ENCODE measurements around the gene TBCE. TPM values are rescaled to one million over a fixed set of nuclear protein-coding genes. Genes with fewer than 3 reads are reported as not detected.
"Not testable (repeated sequence)": the region's sequence is repeated elsewhere in the genome, so short reads cannot be mapped to it uniquely, and the experiment has no call there.

Gene TBCE
- total and polyA plus RNA-seq, 4 donors: 16.7 to 48.6 (median 22.7) TPM

DNA sequence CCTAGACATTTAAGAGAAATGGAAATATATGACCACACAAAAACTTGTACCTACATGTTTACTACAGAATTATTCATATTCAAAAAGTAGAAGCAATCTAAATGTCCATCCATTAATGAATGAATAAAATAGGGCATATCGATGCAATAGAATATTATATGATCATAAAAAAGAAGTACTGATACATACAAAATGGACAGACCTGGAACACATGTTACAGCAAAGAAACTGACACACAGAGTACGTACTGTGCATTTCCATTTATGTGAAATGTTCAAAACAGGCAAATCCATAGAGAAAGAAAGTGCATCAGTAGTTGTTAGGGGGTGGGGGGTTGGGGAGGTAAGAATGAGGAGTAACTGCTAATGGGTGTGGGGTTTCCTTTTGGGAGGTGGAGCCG lies 97.8 kb downstream of the TBCE start:
- 99% methylated on average over 3 of the region's 3 CpGs for WGBS, 2 donors
- peaks cover under 1 to 4% of the 10 kb centered on the region in 2 donors for H3K36me3 ChIP-seq (ENCODE audit: control insufficient read depth in 1 of 2, insufficient read depth in 2 of 2, low read length in 1 of 2)
- DNase-seq (no peak), ATAC-seq (ENCODE audit: low FRiP score) (no peak)
- no peaks in the 10 kb centered on the region for H3K4me1 ChIP-seq (ENCODE audit: control insufficient read depth in 1 of 2, insufficient read depth in 2 of 2, low read length in 2 of 2)
- H3K9me3 ChIP-seq (ENCODE audit: control insufficient read depth, low read length): no peaks in the 10 kb centered on the region
- H3K27ac ChIP-seq (ENCODE audit: low read depth in 1 of 2, low read length in 2 of 2): no peak overlapping the region
- no peak overlapping the region for H3K4me3 ChIP-seq (ENCODE audit: low read length in 2 of 2)
- intact Hi-C loops (cut with DNase I): no loop called here
- H3K27me3 ChIP-seq (ENCODE audit: control insufficient read depth in 1 of 2, insufficient read depth in 2 of 2, low read length in 1 of 2): no peaks in the 10 kb centered on the region

GRCh38 chr1:235468004-235468403 lies 100.8 kb downstream of the TBCE start:
- 32 to 42% methylated on average over 3 of the region's 3 CpGs for WGBS, 2 donors
- DNase-seq: no peak
- ATAC-seq (ENCODE audit: low FRiP score): no peak
- Histone ChIP-seq H3K27ac (ENCODE audit: low read depth in 1 of 2, low read length in 2 of 2) (no peak overlapping the region), H3K9me3 (ENCODE audit: control insufficient read depth, low read length) (no peaks in the 10 kb centered on the region), H3K4me1 (ENCODE audit: control insufficient read depth in 1 of 2, insufficient read depth in 2 of 2, low read length in 2 of 2) (no peaks in the 10 kb centered on the region), H3K36me3 (ENCODE audit: control insufficient read depth in 1 of 2, insufficient read depth in 2 of 2, low read length in 1 of 2) (peaks cover 0 to 3% of the 10 kb centered on the region in 2 donors), H3K27me3 (ENCODE audit: control insufficient read depth in 1 of 2, insufficient read depth in 2 of 2, low read length in 1 of 2) (no peaks in the 10 kb centered on the region), H3K4me3 (ENCODE audit: low read length in 2 of 2) (no peak overlapping the region)
- intact Hi-C loops (cut with DNase I): no loop called here

DNA sequence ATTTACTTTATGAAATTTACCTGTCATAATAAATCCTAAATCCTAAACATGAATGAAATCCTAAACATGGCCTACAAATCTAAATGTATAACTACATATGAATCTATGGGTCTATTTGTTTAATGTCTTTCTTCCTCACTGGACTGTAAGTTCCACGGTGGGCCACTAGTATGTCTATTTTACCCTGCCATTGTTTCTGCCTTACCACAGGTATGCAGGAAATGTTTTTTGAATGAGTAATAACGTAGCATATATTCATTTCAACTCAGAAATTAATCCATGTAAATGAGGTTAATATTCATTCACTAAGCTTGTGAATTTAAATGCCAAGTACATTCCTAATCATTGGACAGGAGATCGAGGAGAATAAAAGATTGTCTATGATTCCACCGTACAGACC lies 101.7 kb downstream of the TBCE start:
- ATAC-seq (ENCODE audit: low FRiP score): no peak
- Histone ChIP-seq H3K36me3 (ENCODE audit: control insufficient read depth in 1 of 2, insufficient read depth in 2 of 2, low read length in 1 of 2) (peaks cover 0 to 3% of the 10 kb centered on the region in 2 donors), H3K4me1 (ENCODE audit: control insufficient read depth in 1 of 2, insufficient read depth in 2 of 2, low read length in 2 of 2) (no peaks in the 10 kb centered on the region), H3K27me3 (ENCODE audit: control insufficient read depth in 1 of 2, insufficient read depth in 2 of 2, low read length in 1 of 2) (no peaks in the 10 kb centered on the region), H3K9me3 (ENCODE audit: control insufficient read depth, low read length) (no peaks in the 10 kb centered on the region), H3K4me3 (ENCODE audit: low read length in 2 of 2) (no peak overlapping the region), H3K27ac (ENCODE audit: low read depth in 1 of 2, low read length in 2 of 2) (no peak overlapping the region)
- no peak for DNase-seq
- intact Hi-C loops (cut with DNase I): no loop called here
- 86 to 90% methylated on average over 4 of the region's 4 CpGs for WGBS, 2 donors

- DNase-seq; H3K4me1 ChIP-seq (ENCODE audit: control insufficient read depth in 1 of 2, insufficient read depth in 2 of 2, low read length in 2 of 2); ATAC-seq (ENCODE audit: low FRiP score); H3K27me3 ChIP-seq (ENCODE audit: control insufficient read depth in 1 of 2, insufficient read depth in 2 of 2, low read length in 1 of 2); H3K27ac ChIP-seq (ENCODE audit: low read depth in 1 of 2, low read length in 2 of 2); H3K36me3 ChIP-seq (ENCODE audit: control insufficient read depth in 1 of 2, insufficient read depth in 2 of 2, low read length in 1 of 2); H3K9me3 ChIP-seq (ENCODE audit: control insufficient read depth, low read length); intact Hi-C loops (cut with DNase I); H3K4me3 ChIP-seq (ENCODE audit: low read length in 2 of 2): not testable (repeated sequence)
- 95 to 96% methylated on average over 2 of the region's 2 CpGs for WGBS, 2 donors
Observed at GRCh38 chr1:235469897-235470296, 102.7 kb downstream of the TBCE start.

DNA sequence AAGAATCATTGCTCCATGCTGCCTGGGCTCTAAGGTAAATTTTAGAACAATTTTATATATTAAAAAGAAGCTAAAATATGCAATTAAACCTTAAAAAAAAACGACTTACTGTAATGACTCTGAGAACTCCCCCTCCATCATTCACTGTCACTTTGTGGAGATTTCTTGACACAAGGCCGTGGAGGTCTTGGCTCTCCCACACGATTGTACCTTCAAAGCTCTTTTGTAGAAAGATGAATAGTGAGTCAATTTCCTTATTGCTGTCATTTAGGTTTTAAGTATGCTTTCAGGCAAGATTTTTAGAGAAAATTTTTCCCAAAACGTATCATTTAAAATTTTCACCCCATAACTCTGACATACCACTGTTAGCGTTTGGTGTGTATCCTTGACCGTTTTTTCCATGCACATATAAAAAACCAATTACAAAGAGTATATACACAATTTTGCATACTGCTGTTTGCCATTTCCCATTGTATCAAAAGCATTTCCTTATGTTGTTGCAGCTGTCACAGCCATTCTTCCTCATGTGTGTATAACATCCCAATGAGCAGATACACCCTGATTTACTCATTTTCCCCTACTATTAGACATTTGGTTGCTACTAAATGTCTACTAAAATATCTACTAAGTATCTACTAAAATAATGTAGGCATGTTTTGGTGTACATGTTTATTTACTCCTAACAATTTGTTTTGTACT lies 103.7 kb downstream of the TBCE start:
- Histone ChIP-seq H3K27ac (ENCODE audit: low read depth in 1 of 2, low read length in 2 of 2) (no peak overlapping the region), H3K9me3 (ENCODE audit: control insufficient read depth, low read length) (no peaks in the 10 kb centered on the region)

DNA sequence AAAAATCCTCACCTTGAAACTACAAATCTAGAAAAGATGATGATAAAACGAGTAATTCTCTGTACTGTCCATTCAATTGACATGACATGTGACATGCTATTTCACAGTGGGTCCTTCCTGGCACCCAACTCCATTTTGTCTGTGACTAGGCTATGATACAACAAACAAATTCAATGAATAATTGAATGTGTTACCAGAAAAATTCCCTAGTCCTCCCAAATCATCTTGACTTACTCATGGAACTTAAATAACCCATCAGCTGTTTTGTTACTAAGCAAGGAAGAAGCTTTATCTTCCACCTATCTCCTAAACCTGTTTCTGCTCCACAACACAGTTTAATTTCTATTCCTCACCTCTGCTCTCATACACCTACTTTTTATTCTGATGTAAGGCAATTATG lies 106.6 kb downstream of the TBCE start:
- Histone ChIP-seq H3K27ac (ENCODE audit: low read depth in 1 of 2, low read length in 2 of 2) (no peak overlapping the region), H3K4me1 (ENCODE audit: control insufficient read depth in 1 of 2, insufficient read depth in 2 of 2, low read length in 2 of 2) (no peaks in the 10 kb centered on the region), H3K9me3 (ENCODE audit: control insufficient read depth, low read length) (no peaks in the 10 kb centered on the region), H3K4me3 (ENCODE audit: low read length in 2 of 2) (no peak overlapping the region), H3K36me3 (ENCODE audit: control insufficient read depth in 1 of 2, insufficient read depth in 2 of 2, low read length in 1 of 2) (peaks cover 3 to 6% of the 10 kb centered on the region in 2 donors), H3K27me3 (ENCODE audit: control insufficient read depth in 1 of 2, insufficient read depth in 2 of 2, low read length in 1 of 2) (no peaks in the 10 kb centered on the region)
- WGBS, 2 donors: 89 to 92% methylated on average over 1 of the region's 1 CpG
- intact Hi-C loops (cut with DNase I): no loop called here
- no peak for ATAC-seq (ENCODE audit: low FRiP score)
- DNase-seq: no peak

More for the DNA sequence above, 103.7 kb downstream of the TBCE start:
- DNase-seq (no peak), ATAC-seq (ENCODE audit: low FRiP score) (no peak)
- 79% methylated on average over 6 of the region's 6 CpGs for WGBS, 2 donors
- intact Hi-C loops (cut with DNase I): no loop called here
- Histone ChIP-seq H3K27me3 (ENCODE audit: control insufficient read depth in 1 of 2, insufficient read depth in 2 of 2, low read length in 1 of 2) (no peaks in the 10 kb centered on the region), H3K4me3 (ENCODE audit: low read length in 2 of 2) (no peak overlapping the region), H3K4me1 (ENCODE audit: control insufficient read depth in 1 of 2, insufficient read depth in 2 of 2, low read length in 2 of 2) (no peaks in the 10 kb centered on the region), H3K36me3 (ENCODE audit: control insufficient read depth in 1 of 2, insufficient read depth in 2 of 2, low read length in 1 of 2) (peaks cover 2 to 3% of the 10 kb centered on the region in 2 donors)

DNA sequence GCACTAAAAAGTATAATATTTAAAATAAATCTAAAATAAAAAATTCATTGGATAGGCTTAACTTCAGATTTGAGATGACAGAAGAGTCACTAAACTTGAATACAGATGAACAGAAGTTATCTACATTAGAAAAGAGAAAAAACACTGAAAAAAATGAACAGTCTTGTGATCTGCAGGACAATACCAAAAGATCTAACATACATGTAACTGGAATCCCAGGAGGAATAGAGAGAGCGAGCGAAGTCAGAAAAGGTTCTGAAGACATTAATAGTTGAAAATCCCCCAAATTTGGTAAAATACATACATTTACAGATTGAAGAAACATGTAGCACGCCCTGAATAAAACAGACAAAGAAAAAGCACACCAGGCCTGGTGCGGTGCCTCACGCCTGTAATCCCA lies 115.9 kb downstream of the TBCE start:
- Histone ChIP-seq H3K27ac (ENCODE audit: low read depth in 1 of 2, low read length in 2 of 2) (no peak overlapping the region), H3K4me3 (ENCODE audit: low read length in 2 of 2) (no peak overlapping the region), H3K9me3 (ENCODE audit: control insufficient read depth, low read length) (no peaks in the 10 kb centered on the region), H3K36me3 (ENCODE audit: control insufficient read depth in 1 of 2, insufficient read depth in 2 of 2, low read length in 1 of 2) (peaks cover 8% of the 10 kb centered on the region in 2 donors), H3K4me1 (ENCODE audit: control insufficient read depth in 1 of 2, insufficient read depth in 2 of 2, low read length in 2 of 2) (no peaks in the 10 kb centered on the region), H3K27me3 (ENCODE audit: control insufficient read depth in 1 of 2, insufficient read depth in 2 of 2, low read length in 1 of 2) (no peaks in the 10 kb centered on the region)
- ATAC-seq (ENCODE audit: low FRiP score): no peak
- intact Hi-C loops (cut with DNase I): no loop called here
- no peak for DNase-seq
- WGBS, 2 donors: 97 to 98% methylated on average over 5 of the region's 5 CpGs

DNA sequence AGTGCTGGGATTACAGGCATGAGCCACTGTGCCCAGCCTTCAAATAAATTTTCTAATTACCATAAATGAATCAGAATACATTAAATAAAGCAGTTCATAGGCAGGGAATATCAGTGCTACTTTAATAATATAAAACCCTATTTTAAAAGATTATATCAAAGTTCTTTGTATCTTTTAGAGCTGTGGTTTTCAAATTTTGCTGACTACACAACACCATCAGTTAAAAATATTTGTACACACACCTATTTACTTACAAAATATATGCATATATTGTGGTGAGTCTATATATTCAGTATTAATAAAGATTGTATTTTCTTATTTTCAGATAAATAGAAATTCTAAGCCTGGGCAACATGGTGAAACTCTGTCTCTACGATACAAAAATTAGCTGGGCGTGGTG lies 118.3 kb downstream of the TBCE start:
- Histone ChIP-seq H3K4me1 (ENCODE audit: control insufficient read depth in 1 of 2, insufficient read depth in 2 of 2, low read length in 2 of 2) (no peaks in the 10 kb centered on the region), H3K9me3 (ENCODE audit: control insufficient read depth, low read length) (no peaks in the 10 kb centered on the region), H3K36me3 (ENCODE audit: control insufficient read depth in 1 of 2, insufficient read depth in 2 of 2, low read length in 1 of 2) (peaks cover 3 to 4% of the 10 kb centered on the region in 2 donors), H3K27ac (ENCODE audit: low read depth in 1 of 2, low read length in 2 of 2) (no peak overlapping the region), H3K27me3 (ENCODE audit: control insufficient read depth in 1 of 2, insufficient read depth in 2 of 2, low read length in 1 of 2) (no peaks in the 10 kb centered on the region), H3K4me3 (ENCODE audit: low read length in 2 of 2) (no peak overlapping the region)
- ATAC-seq (ENCODE audit: low FRiP score) (no peak), DNase-seq (no peak)
- WGBS, 2 donors: 96 to 97% methylated on average over 2 of the region's 2 CpGs
- intact Hi-C loops (cut with DNase I): no loop called here

DNA sequence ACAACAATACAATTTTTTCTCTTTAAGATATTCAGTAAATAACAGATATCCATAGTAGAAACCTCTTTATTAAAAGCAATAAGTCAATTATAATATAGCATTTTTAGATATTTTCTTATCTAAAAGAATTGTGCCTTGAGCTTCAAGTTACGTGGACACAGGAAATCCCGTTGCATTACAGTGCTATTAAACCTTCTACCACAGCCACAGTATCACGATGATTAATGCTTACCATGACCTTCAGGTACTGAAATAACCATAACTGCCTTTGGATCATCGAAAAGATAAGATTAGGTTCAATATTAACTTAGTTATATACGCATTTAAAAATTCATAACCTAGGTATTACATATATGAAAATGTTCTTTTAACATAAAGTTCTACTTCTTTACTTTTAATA lies 119.1 kb downstream of the TBCE start:
- Histone ChIP-seq H3K4me3 (ENCODE audit: low read length in 2 of 2) (no peak overlapping the region), H3K4me1 (ENCODE audit: control insufficient read depth in 1 of 2, insufficient read depth in 2 of 2, low read length in 2 of 2) (no peaks in the 10 kb centered on the region), H3K27ac (ENCODE audit: low read depth in 1 of 2, low read length in 2 of 2) (no peak overlapping the region), H3K27me3 (ENCODE audit: control insufficient read depth in 1 of 2, insufficient read depth in 2 of 2, low read length in 1 of 2) (no peaks in the 10 kb centered on the region), H3K36me3 (ENCODE audit: control insufficient read depth in 1 of 2, insufficient read depth in 2 of 2, low read length in 1 of 2) (peaks cover 3 to 4% of the 10 kb centered on the region in 2 donors), H3K9me3 (ENCODE audit: control insufficient read depth, low read length) (no peaks in the 10 kb centered on the region)
- ATAC-seq (ENCODE audit: low FRiP score): no peak
- DNase-seq: no peak
- intact Hi-C loops (cut with DNase I): no loop called here
- WGBS, 2 donors: 66 to 70% methylated on average over 5 of the region's 5 CpGs
